Upper lobe of right lung (tissue), 1 donor: ENCODE measurements around the gene SND1. TPM values are rescaled to one million over a fixed set of nuclear protein-coding genes. Genes with fewer than 3 reads are reported as not detected.

Experiments used
- ATAC-seq: fragments of 200-7000 bp; cut with Tn5 transposase; one replicate; pipeline ENCODE4 v1.9.1; 2020; ENCODE audit warnings: mild to moderate bottlenecking, moderate library complexity
- DNase-seq: peaks from one replicate; pipeline ENCODE4 v3.0.0-alpha.2; 2020
- H3K27ac ChIP-seq: fragments of 200-600 bp; one replicate; pipeline ENCODE4 v1.8.0; 2022
- H3K27me3 ChIP-seq: fragments of 200-600 bp; one replicate; pipeline ENCODE4 v1.8.0; 2022; ENCODE audit warnings: mild to moderate bottlenecking
- H3K36me3 ChIP-seq: fragments of 200-600 bp; one replicate; pipeline ENCODE4 v1.8.0; 2022
- H3K4me1 ChIP-seq: fragments of 200-600 bp; one replicate; pipeline ENCODE4 v1.8.0; 2022
- H3K4me3 ChIP-seq: fragments of 200-600 bp; one replicate; pipeline ENCODE4 v1.8.0; 2022; ENCODE audit warnings: mild to moderate bottlenecking
- H3K9me3 ChIP-seq: fragments of 200-600 bp; one replicate; pipeline ENCODE4 v1.8.0; 2022
- intact Hi-C: fragments of 100-400 bp; cut with DNase I; formaldehyde crosslinking; loops from one replicate; pipeline ENCODE4 v1.11.0; 2022
- total RNA-seq: library from RNA; stranded (reverse); fragmentation: NEBNext Ultra II Directional; extraction: Animal tissue kit (Norgen Biotek cat#: 25700); gene quantifications from one replicate; pipeline ENCODE4 v1.2.1, GENCODE V29; 2021
- TF ChIP-seq, protein P1 (sequence below): fragments of 200-600 bp; IDR thresholded peaks from one replicate; pipeline ENCODE4 v1.8.0; 2022; ENCODE audit warnings: antibody characterized with exemption
- donor health status: DM: no; HTN: yes; CAD: no; lungs with severe emphysema.

SND1 gene
- total RNA-seq, 1 donor from 2014 or later, result 150 TPM

DNA sequence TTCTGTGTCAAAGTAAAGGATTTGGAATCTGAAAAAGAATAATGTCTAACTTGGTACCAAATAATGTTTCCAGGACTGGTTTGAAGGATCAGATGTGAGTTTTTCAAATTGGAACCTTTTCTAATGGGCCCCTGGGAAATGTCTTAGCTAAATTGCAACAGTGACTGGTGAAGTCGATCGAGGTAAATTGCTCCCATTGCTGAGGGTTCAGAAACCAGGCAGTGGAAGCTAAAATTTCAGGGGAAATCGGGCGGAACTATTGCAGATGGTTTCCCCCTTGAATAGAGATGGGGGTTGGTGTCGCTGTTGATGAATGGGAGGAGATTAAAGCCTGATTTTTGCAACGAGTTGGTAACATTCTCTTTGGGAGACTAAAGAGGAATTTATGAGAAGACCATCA is 112.7 kb downstream of the SND1 start:
- TF ChIP-seq, protein P1, sequence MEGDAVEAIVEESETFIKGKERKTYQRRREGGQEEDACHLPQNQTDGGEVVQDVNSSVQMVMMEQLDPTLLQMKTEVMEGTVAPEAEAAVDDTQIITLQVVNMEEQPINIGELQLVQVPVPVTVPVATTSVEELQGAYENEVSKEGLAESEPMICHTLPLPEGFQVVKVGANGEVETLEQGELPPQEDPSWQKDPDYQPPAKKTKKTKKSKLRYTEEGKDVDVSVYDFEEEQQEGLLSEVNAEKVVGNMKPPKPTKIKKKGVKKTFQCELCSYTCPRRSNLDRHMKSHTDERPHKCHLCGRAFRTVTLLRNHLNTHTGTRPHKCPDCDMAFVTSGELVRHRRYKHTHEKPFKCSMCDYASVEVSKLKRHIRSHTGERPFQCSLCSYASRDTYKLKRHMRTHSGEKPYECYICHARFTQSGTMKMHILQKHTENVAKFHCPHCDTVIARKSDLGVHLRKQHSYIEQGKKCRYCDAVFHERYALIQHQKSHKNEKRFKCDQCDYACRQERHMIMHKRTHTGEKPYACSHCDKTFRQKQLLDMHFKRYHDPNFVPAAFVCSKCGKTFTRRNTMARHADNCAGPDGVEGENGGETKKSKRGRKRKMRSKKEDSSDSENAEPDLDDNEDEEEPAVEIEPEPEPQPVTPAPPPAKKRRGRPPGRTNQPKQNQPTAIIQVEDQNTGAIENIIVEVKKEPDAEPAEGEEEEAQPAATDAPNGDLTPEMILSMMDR, result no peak
- H3K27me3 ChIP-seq, result no peaks in the 10 kb centered on the region
- intact Hi-C loops, result no loop called here
- no peaks in the 10 kb centered on the region for H3K4me1 ChIP-seq
- no peak overlapping the region for H3K4me3 ChIP-seq
- DNase-seq, result no peak
- no peak for ATAC-seq
- no peaks in the 10 kb centered on the region for H3K36me3 ChIP-seq
- no peak overlapping the region for H3K27ac ChIP-seq
- H3K9me3 ChIP-seq, result no peaks in the 10 kb centered on the region

DNA sequence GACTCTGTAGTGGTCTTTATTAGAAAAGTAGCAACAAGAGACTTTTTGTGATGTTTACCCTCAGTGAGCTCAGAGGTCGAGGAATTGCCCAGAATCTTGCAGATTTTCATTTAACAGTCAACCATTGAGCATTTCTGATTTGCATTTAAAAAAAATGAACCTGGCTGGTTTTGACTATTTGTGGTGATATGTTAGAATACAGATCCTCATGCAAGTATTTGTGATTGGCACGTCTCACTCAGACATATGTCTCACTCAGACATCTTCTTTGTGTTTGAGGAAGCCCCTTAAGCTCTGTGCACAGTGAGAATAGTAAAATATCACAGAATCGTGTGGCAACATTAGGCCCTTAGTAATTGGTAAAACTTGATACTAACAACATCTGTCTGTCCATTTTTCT is 113.2 kb downstream of the SND1 start:
- no peak for ATAC-seq
- Histone ChIP-seq H3K4me1 (no peaks in the 10 kb centered on the region), H3K27ac (no peak overlapping the region), H3K9me3 (no peaks in the 10 kb centered on the region), H3K36me3 (no peaks in the 10 kb centered on the region), H3K27me3 (no peaks in the 10 kb centered on the region), H3K4me3 (no peak overlapping the region)
- TF ChIP-seq, protein P1, result no peak
- no peak for DNase-seq
- intact Hi-C loops, result no loop called here

DNA sequence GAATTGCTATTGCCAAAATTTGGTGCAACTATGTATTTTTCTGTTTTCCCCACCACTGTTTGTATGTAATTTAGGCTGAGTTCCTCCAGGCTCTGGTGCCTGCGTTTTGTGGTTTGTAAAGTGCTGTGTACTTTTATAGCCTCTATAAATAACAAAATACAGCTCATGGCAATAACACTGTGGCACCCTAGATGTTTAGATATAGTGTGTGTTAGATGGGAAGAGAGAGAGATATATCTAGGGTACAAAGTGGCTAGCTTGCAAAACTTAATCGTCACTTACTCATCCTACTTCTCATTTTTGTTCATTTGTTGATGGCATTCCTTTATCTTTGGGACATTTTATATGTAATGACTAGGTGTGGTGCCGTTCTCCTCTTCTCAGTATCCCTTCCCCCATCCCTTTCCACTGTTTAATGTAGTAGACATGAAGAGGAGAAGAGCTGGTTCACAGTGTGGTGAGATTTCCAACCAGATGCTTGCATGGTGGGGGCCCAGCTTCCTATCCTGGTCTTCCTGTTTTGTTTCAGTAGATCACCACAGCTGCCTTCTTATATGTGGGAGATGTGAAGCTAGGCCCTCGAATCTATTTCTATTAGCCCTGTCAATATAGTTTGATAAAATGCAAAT is 115.0 kb downstream of the SND1 start:
- no peaks in the 10 kb centered on the region for H3K4me1 ChIP-seq
- TF ChIP-seq, protein P1, result no peak
- no peaks in the 10 kb centered on the region for H3K36me3 ChIP-seq
- H3K9me3 ChIP-seq, result no peaks in the 10 kb centered on the region
- H3K27me3 ChIP-seq, result no peaks in the 10 kb centered on the region
- H3K4me3 ChIP-seq, result no peak overlapping the region
- intact Hi-C loops, result no loop called here
- DNase-seq (no peak), ATAC-seq (no peak)
- H3K27ac ChIP-seq, result no peak overlapping the region

DNA sequence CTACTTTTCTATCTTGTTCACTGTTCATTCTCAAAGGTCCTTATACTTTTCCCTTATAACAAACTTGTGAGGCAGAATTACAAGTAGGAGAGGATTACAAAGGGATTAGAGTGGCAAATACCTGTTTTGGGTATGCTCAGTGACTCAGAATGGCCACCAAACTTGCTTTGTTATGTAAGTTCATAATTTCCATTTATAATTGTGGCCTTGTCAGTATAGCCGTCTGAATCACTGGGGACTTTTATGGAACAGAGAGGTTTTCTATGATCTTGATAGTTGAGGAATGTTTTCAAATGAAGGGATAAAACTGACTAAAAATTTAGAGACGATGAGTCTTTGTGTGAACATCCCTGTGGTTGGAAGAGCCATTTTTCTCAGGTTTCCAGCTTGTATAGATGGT is 116.2 kb downstream of the SND1 start:
- intact Hi-C loops, result no loop called here
- Histone ChIP-seq H3K36me3 (no peaks in the 10 kb centered on the region), H3K4me3 (no peak overlapping the region), H3K9me3 (no peaks in the 10 kb centered on the region), H3K27me3 (no peaks in the 10 kb centered on the region), H3K27ac (no peak overlapping the region), H3K4me1 (no peaks in the 10 kb centered on the region)
- no peak for DNase-seq
- TF ChIP-seq, protein P1, result no peak
- no peak for ATAC-seq

DNA sequence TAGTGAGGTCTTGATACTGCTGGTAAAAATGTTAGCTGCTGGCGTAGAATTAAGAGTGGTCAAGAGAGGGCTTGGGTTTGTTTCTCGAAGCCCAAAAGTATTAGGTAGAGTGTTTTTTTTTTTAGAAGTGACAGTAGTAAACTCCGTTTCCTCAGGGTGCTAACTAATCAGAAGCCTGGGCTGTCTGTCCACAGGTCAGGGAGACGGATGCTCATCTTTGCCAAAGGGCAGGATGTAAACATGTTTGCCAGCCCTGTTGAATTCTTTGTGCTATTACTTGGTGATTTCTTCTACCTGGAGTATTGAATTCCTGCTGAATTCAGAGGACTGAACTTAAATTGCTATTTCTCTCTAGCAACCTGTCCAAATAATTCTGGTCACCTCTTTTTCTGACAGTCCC is 117.1 kb downstream of the SND1 start:
- no peaks in the 10 kb centered on the region for H3K4me1 ChIP-seq
- ATAC-seq (no peak), DNase-seq (no peak)
- TF ChIP-seq, protein P1, result no peak
- H3K27ac ChIP-seq, result no peak overlapping the region
- H3K36me3 ChIP-seq, result no peaks in the 10 kb centered on the region
- no peaks in the 10 kb centered on the region for H3K9me3 ChIP-seq
- no peaks in the 10 kb centered on the region for H3K27me3 ChIP-seq
- H3K4me3 ChIP-seq, result no peak overlapping the region
- intact Hi-C loops, result no loop called here
